Neural progenitor cell (in vitro differentiated cells): ENCODE data around the gene WDR33. TPM values are rescaled to one million over a fixed set of nuclear protein-coding genes. Genes with fewer than 3 reads are reported as not detected.

Experiments
- DNase-seq: peaks from one replicate; pipeline ENCODE4 v3.0.0-alpha.2; 2016; ENCODE audit warnings: low spot score
- H2AFZ ChIP-seq: fragments of 200-600 bp; sonication (generic); replicated peaks from 2 replicates; pipeline ENCODE4 v1.6.1; 2016; ENCODE audit warnings: antibody characterized with exemption
- H3F3A ChIP-seq: fragments of 200-600 bp; sonication (generic); 2 replicates; pipeline ENCODE4 v1.6.1; 2016; ENCODE audit warnings: antibody characterized with exemption, low read depth
- H3K27ac ChIP-seq: fragments of 200-600 bp; sonication (generic); 2 replicates; pipeline ENCODE4 v1.5.1; 2016; ENCODE audit warnings: mild to moderate bottlenecking
- H3K27me3 ChIP-seq: fragments of 200-600 bp; sonication (generic); 2 replicates; pipeline ENCODE4 v1.6.1; 2016; ENCODE audit warnings: mild to moderate bottlenecking, moderate library complexity
- H3K36me3 ChIP-seq: fragments of 200-600 bp; sonication (generic); 2 replicates; pipeline ENCODE4 v1.5.1; 2016
- H3K4me1 ChIP-seq: fragments of 200-600 bp; sonication (generic); 2 replicates; pipeline ENCODE4 v1.6.1; 2016; ENCODE audit warnings: mixed run types
- H3K4me2 ChIP-seq: fragments of 200-600 bp; sonication (generic); 2 replicates; pipeline ENCODE4 v1.6.1; 2016
- H3K4me3 ChIP-seq: fragments of 200-600 bp; sonication (generic); 2 replicates; pipeline ENCODE4 v1.5.1; 2016
- H3K79me2 ChIP-seq: fragments of 200-600 bp; sonication (generic); 2 replicates; pipeline ENCODE4 v1.6.1; 2016; ENCODE audit warnings: low read depth
- H3K9ac ChIP-seq: fragments of 200-600 bp; sonication (generic); 2 replicates; pipeline ENCODE4 v1.6.1; 2016
- H3K9me3 ChIP-seq: fragments of 200-600 bp; sonication (generic); 2 replicates; pipeline ENCODE4 v1.5.1; 2016; ENCODE audit warnings: low read depth
- H4K20me1 ChIP-seq: fragments of 200-600 bp; sonication (generic); 2 replicates; pipeline ENCODE4 v1.6.1; 2016; ENCODE audit warnings: low read depth
- H3K27ac Mint-ChIP-seq: 3 replicates; pipeline ENCODE4 v1.8.0; 2021; ENCODE audit warnings: mixed read lengths
- H3K27me3 Mint-ChIP-seq: 2 replicates; pipeline ENCODE4 v1.8.0; 2022; ENCODE audit warnings: low read depth, mild to moderate bottlenecking, inconsistent platforms, moderate library complexity, mixed read lengths; ENCODE audit not compliant: insufficient read depth
- H3K36me3 Mint-ChIP-seq: 3 replicates; pipeline ENCODE4 v1.8.0; 2021; ENCODE audit warnings: mixed read lengths
- H3K4me1 Mint-ChIP-seq: 3 replicates; pipeline ENCODE4 v1.8.0; 2021; ENCODE audit warnings: mixed read lengths
- H3K4me3 Mint-ChIP-seq: 3 replicates; pipeline ENCODE4 v1.8.0; 2021; ENCODE audit warnings: mild to moderate bottlenecking, moderate library complexity, mixed read lengths
- H3K9me3 Mint-ChIP-seq: 3 replicates; pipeline ENCODE4 v1.8.0; 2020; ENCODE audit warnings: mixed read lengths
- CTCF ChIP-seq: fragments of 200-600 bp; sonication (generic); IDR thresholded peaks from 2 replicates; pipeline ENCODE4 v1.5.1; 2017; ENCODE audit warnings: antibody characterized with exemption, mild to moderate bottlenecking
- EZH2 ChIP-seq: fragments of 200-600 bp; sonication (generic); IDR thresholded peaks from 2 replicates; pipeline ENCODE4 v1.6.1; 2017; ENCODE audit warnings: antibody characterized with exemption, mild to moderate bottlenecking, moderate library complexity
- EZH2phosphoT487 ChIP-seq: fragments of 200-600 bp; sonication (generic); IDR thresholded peaks from 2 replicates; pipeline ENCODE4 v1.6.1; 2017; ENCODE audit warnings: antibody characterized with exemption
- total RNA-seq: library from RNA; depleted of rRNA; stranded (reverse); fragments of >200 nt; gene quantifications from 2 replicates; pipeline ENCODE4 v1.2.3, GENCODE V29; 2015; ENCODE audit warnings: low replicate concordance

Gene WDR33
- total RNA-seq, 1 donor from 2014 or later = 83.4 TPM

GRCh38 chr2:127721311-127721977 is 89.5 kb downstream of the WDR33 start:
- no peak overlapping the region for H3K4me3 ChIP-seq
- H3K27me3 ChIP-seq = no peaks in the 10 kb centered on the region
- Mint-ChIP-seq H3K9me3 (no peaks in the 10 kb centered on the region), H3K27ac (no peak overlapping the region), H3K4me3 (no peak overlapping the region), H3K27me3 (peaks cover 2% of the 10 kb centered on the region), H3K4me1 (no peaks in the 10 kb centered on the region), H3K36me3 (peaks cover 30% of the 10 kb centered on the region)
- H3K4me2 ChIP-seq = no peak overlapping the region
- no peaks in the 10 kb centered on the region for H3K9me3 ChIP-seq
- H4K20me1 ChIP-seq = no peaks in the 10 kb centered on the region
- peaks cover 3% of the 10 kb centered on the region for H3K4me1 ChIP-seq
- no peaks in the 10 kb centered on the region for H3K36me3 ChIP-seq
- DNase-seq = no peak
- H3F3A ChIP-seq = peaks cover 2% of the 10 kb centered on the region
- no peak overlapping the region for H3K27ac ChIP-seq
- no peak for TF ChIP-seq CTCF
- TF ChIP-seq EZH2 = no peak
- no peak for TF ChIP-seq EZH2phosphoT487
- no peak overlapping the region for H3K9ac ChIP-seq
- no peak overlapping the region for H2AFZ ChIP-seq
- no peaks in the 10 kb centered on the region for H3K79me2 ChIP-seq

- Histone ChIP-seq H3K4me3 (no peak overlapping the region), H3F3A (peaks cover 8% of the 10 kb centered on the region), H3K4me1 (peaks cover 17% of the 10 kb centered on the region), H3K36me3 (no peaks in the 10 kb centered on the region), H3K9ac (no peak overlapping the region), H4K20me1 (no peaks in the 10 kb centered on the region), H3K27ac (no peak overlapping the region), H3K9me3 (no peaks in the 10 kb centered on the region), H3K4me2 (no peak overlapping the region), H2AFZ (no peak overlapping the region), H3K79me2 (no peaks in the 10 kb centered on the region), H3K27me3 (no peaks in the 10 kb centered on the region)
- no peaks in the 10 kb centered on the region for H3K4me1 Mint-ChIP-seq
- DNase-seq = no peak
- H3K27ac Mint-ChIP-seq = no peak overlapping the region
- H3K9me3 Mint-ChIP-seq = no peaks in the 10 kb centered on the region
- peaks cover 30% of the 10 kb centered on the region for H3K36me3 Mint-ChIP-seq
- peaks cover 2% of the 10 kb centered on the region for H3K27me3 Mint-ChIP-seq
- no peak for TF ChIP-seq EZH2phosphoT487
- no peak for TF ChIP-seq EZH2
- no peak for TF ChIP-seq CTCF
- no peak overlapping the region for H3K4me3 Mint-ChIP-seq
Measured at GRCh38 chr2:127719301-127720218, 91.4 kb downstream of the WDR33 start.

- no peak overlapping the region for H3K4me2 ChIP-seq
- TF ChIP-seq CTCF (no peak), EZH2phosphoT487 (no peak), EZH2 (no peak)
- H4K20me1 ChIP-seq = no peaks in the 10 kb centered on the region
- H3K4me3 ChIP-seq = no peak overlapping the region
- H3K27ac ChIP-seq = no peak overlapping the region
- H3K9me3 Mint-ChIP-seq = no peaks in the 10 kb centered on the region
- H2AFZ ChIP-seq = no peak overlapping the region
- H3K27me3 ChIP-seq = no peaks in the 10 kb centered on the region
- H3F3A ChIP-seq = peaks cover 8% of the 10 kb centered on the region
- no peaks in the 10 kb centered on the region for H3K79me2 ChIP-seq
- H3K9me3 ChIP-seq = no peaks in the 10 kb centered on the region
- peaks cover 2% of the 10 kb centered on the region for H3K27me3 Mint-ChIP-seq
- no peaks in the 10 kb centered on the region for H3K36me3 ChIP-seq
- H3K9ac ChIP-seq = no peak overlapping the region
- no peak overlapping the region for H3K4me3 Mint-ChIP-seq
- peaks cover 17% of the 10 kb centered on the region for H3K4me1 ChIP-seq
- peaks cover 30% of the 10 kb centered on the region for H3K36me3 Mint-ChIP-seq
- no peaks in the 10 kb centered on the region for H3K4me1 Mint-ChIP-seq
- no peak overlapping the region for H3K27ac Mint-ChIP-seq
- no peak for DNase-seq
Measured at GRCh38 chr2:127718271-127718670, 92.7 kb downstream of the WDR33 start.
